SK-N-SH treated with all-trans-retinoic acid at 6 μM for 48 hours (cell line): Measurements from ENCODE around the gene GRK1.

Experiments
- CREB5 ChIP-seq: fragments of 250-450 bp; sonication (Bioruptor Pico); IDR thresholded peaks from 2 replicates; pipeline ENCODE4 v1.5.1; 2020; ENCODE audit warnings: low read depth, mild to moderate bottlenecking, moderate library complexity
- CSRNP3 ChIP-seq: fragments of 250-450 bp; sonication (Bioruptor Pico); IDR thresholded peaks from 2 replicates; pipeline ENCODE4 v1.5.1; 2021; ENCODE audit warnings: mild to moderate bottlenecking, moderate library complexity
- RARB ChIP-seq: fragments of 250-450 bp; sonication (Bioruptor Pico); IDR thresholded peaks from 2 replicates; pipeline ENCODE4 v1.8.0; 2021; ENCODE audit warnings: mild to moderate bottlenecking, moderate library complexity

- no peak for TF ChIP-seq CREB5 (CRISPR knock-in tag)
- TF ChIP-seq RARB: no peak
- TF ChIP-seq CSRNP3: no peak
Observed at GRCh38 chr13:113731192-113732175, 64.5 kb downstream of the GRK1 start.
